ENCODE results near the gene UCKL1.

GRCh38 chr20:63956664-63957003 lies 418 bp upstream of the UCKL1 start:
- TF ChIP-seq EP300 (IDR thresholded peaks at IDR 0.05) (no peak), CTCF (IDR thresholded peaks at IDR 0.05) (no peak)
